MM.1S (cell line): ENCODE measurements around the gene GOLIM4.

Experiments used
- DNase-seq: peaks from one replicate; pipeline ENCODE4 v3.0.0-alpha.2; 2015
- H2AFZ ChIP-seq: fragments of 300-600 bp; sonication (generic); 2 replicates; pipeline ENCODE4 v1.6.0; 2016; ENCODE audit warnings: antibody characterized with exemption, low read length
- H3F3A ChIP-seq: fragments of 300-600 bp; sonication (generic); 2 replicates; pipeline ENCODE4 v1.6.1; 2016; ENCODE audit warnings: mild to moderate bottlenecking, antibody characterized with exemption, low read length, moderate library complexity, mixed read lengths; ENCODE audit not compliant: insufficient read depth
- H3K27ac ChIP-seq: fragments of 300-600 bp; sonication (generic); 2 replicates; pipeline ENCODE4 v1.5.1; 2016; ENCODE audit warnings: mild to moderate bottlenecking, low read length
- H3K27me3 ChIP-seq: fragments of 300-600 bp; sonication (generic); replicated peaks from 2 replicates; pipeline ENCODE4 v1.6.0; 2016; ENCODE audit warnings: low read length; ENCODE audit not compliant: insufficient read depth
- H3K36me3 ChIP-seq: fragments of 300-600 bp; sonication (generic); replicated peaks from 2 replicates; pipeline ENCODE4 v1.6.1; 2016; ENCODE audit warnings: mild to moderate bottlenecking, low read length, mixed read lengths; ENCODE audit not compliant: insufficient read depth
- H3K4me1 ChIP-seq: fragments of 300-600 bp; sonication (generic); 2 replicates; pipeline ENCODE4 v1.6.1; 2016; ENCODE audit warnings: low read length, mixed read lengths
- H3K4me2 ChIP-seq: fragments of 300-600 bp; sonication (generic); 2 replicates; pipeline ENCODE4 v1.6.0; 2016; ENCODE audit warnings: low read depth, low read length
- H3K4me3 ChIP-seq: fragments of 300-600 bp; sonication (generic); 2 replicates; pipeline ENCODE4 v1.5.1; 2016; ENCODE audit warnings: low read length, mixed read lengths
- H3K79me2 ChIP-seq: fragments of 300-600 bp; sonication (generic); 2 replicates; pipeline ENCODE4 v1.6.1; 2016; ENCODE audit warnings: mixed run types, low read length, mixed read lengths
- H3K9ac ChIP-seq: fragments of 300-600 bp; sonication (generic); 2 replicates; pipeline ENCODE4 v1.6.1; 2016; ENCODE audit warnings: low read length, mixed read lengths
- H3K9me2 ChIP-seq: fragments of 300-600 bp; sonication (generic); replicated peaks from 2 replicates; pipeline ENCODE4 v1.6.1; 2016; ENCODE audit warnings: mild to moderate bottlenecking, low read length, mixed read lengths; ENCODE audit not compliant: insufficient read depth
- H3K9me3 ChIP-seq: fragments of 300-600 bp; sonication (generic); replicated peaks from 2 replicates; pipeline ENCODE4 v1.6.1; 2016; ENCODE audit warnings: mild to moderate bottlenecking, low read length, mixed read lengths; ENCODE audit not compliant: insufficient read depth
- H4K20me1 ChIP-seq: fragments of 300-600 bp; sonication (generic); 2 replicates; pipeline ENCODE4 v1.6.1; 2016; ENCODE audit warnings: mild to moderate bottlenecking, low read length, moderate library complexity, mixed read lengths; ENCODE audit not compliant: insufficient read depth
- EZH2 ChIP-seq: fragments of 300-600 bp; sonication (generic); optimal IDR thresholded peaks from 2 replicates; pipeline ENCODE3; 2017; ENCODE audit warnings: low read depth, mild to moderate bottlenecking, antibody characterized with exemption, low read length, mixed read lengths
- EZH2phosphoT487 ChIP-seq: fragments of 300-600 bp; sonication (generic); IDR thresholded peaks from 2 replicates; pipeline ENCODE4 v1.6.1; 2018; ENCODE audit warnings: antibody characterized with exemption, low read length
- TF ChIP-seq, protein P1 (sequence below): fragments of 300-600 bp; sonication (generic); IDR thresholded peaks from 2 replicates; pipeline ENCODE4 v1.5.1; 2016; ENCODE audit warnings: antibody characterized with exemption, low read length, mixed read lengths

Gene GOLIM4

DNA sequence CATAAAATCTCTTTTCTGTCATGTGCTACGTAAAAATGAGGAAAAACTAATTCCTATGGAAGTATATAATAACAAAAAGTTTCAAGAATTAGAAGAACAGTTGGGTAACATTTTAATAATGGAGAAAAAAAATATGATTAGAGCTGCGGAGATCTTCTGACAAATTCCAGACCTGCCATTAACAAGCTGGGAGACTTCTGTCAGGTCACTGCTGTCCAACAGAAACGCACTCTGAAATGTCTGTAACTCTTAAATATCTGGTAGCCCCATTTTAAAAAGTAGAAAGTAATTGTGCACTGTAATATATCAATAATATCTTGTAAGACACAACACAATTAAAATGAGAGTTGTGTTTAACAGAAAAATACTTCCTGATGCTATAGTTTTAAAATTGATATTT lies 15.7 kb downstream of the GOLIM4 start:
- DNase-seq = no peak
- peaks cover 72% of the 10 kb centered on the region for H3K79me2 ChIP-seq

DNA sequence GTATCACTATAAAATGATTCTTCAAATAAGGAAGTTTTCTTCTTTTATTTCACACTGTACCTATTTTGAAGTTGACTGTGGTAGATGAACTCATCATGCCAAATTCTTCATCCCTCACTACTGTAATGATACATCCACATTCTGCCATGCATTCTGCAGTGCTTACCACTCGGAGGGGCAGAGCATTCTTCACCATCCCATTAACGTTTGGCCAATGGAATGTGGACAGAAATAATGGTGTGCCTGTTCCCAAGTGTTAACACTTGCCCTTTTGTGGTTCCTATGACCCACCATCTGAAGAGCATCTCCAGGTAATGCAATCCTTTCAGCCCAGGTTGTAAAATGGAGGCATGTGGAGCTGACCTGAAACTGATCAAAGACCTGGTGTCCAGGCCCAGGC lies 18.6 kb downstream of the GOLIM4 start:
- H3K4me2 ChIP-seq = no peak overlapping the region
- H3K79me2 ChIP-seq = peaks cover 48% of the 10 kb centered on the region
- H3K27me3 ChIP-seq = no peaks in the 10 kb centered on the region
- H3K9me3 ChIP-seq = no peaks in the 10 kb centered on the region
- no peaks in the 10 kb centered on the region; the same call in 1 of the 2 replicates for H4K20me1 ChIP-seq
- H3K9me2 ChIP-seq = no peaks in the 10 kb centered on the region
- no peak overlapping the region for H2AFZ ChIP-seq
- peaks cover 5% of the 10 kb centered on the region; the same call in 1 of the 2 replicates for H3K4me1 ChIP-seq
- no peaks in the 10 kb centered on the region for H3F3A ChIP-seq
- TF ChIP-seq, protein P1, sequence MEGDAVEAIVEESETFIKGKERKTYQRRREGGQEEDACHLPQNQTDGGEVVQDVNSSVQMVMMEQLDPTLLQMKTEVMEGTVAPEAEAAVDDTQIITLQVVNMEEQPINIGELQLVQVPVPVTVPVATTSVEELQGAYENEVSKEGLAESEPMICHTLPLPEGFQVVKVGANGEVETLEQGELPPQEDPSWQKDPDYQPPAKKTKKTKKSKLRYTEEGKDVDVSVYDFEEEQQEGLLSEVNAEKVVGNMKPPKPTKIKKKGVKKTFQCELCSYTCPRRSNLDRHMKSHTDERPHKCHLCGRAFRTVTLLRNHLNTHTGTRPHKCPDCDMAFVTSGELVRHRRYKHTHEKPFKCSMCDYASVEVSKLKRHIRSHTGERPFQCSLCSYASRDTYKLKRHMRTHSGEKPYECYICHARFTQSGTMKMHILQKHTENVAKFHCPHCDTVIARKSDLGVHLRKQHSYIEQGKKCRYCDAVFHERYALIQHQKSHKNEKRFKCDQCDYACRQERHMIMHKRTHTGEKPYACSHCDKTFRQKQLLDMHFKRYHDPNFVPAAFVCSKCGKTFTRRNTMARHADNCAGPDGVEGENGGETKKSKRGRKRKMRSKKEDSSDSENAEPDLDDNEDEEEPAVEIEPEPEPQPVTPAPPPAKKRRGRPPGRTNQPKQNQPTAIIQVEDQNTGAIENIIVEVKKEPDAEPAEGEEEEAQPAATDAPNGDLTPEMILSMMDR = no peak
- TF ChIP-seq EZH2 (no peak), EZH2phosphoT487 (no peak)
- no peak overlapping the region for H3K4me3 ChIP-seq
- H3K36me3 ChIP-seq = no peaks in the 10 kb centered on the region
- no peak for DNase-seq
- H3K27ac ChIP-seq = no peak overlapping the region
- no peak overlapping the region for H3K9ac ChIP-seq

More for the DNA sequence above, 15.7 kb downstream of the GOLIM4 start:
- no peak overlapping the region for H3K9ac ChIP-seq
- no peak overlapping the region for H3K4me2 ChIP-seq
- H3F3A ChIP-seq = no peaks in the 10 kb centered on the region
- H3K4me1 ChIP-seq = peaks cover 10% of the 10 kb centered on the region
- no peak overlapping the region for H2AFZ ChIP-seq
- H4K20me1 ChIP-seq = no peaks in the 10 kb centered on the region; the same call in 1 of the 2 replicates
- TF ChIP-seq, protein P1 = no peak
- no peak for TF ChIP-seq EZH2phosphoT487
- TF ChIP-seq EZH2 = no peak
- no peaks in the 10 kb centered on the region for H3K9me2 ChIP-seq
- H3K4me3 ChIP-seq = no peak overlapping the region
- H3K9me3 ChIP-seq = no peaks in the 10 kb centered on the region
- H3K27ac ChIP-seq = no peak overlapping the region
- H3K36me3 ChIP-seq = no peaks in the 10 kb centered on the region
- H3K27me3 ChIP-seq = no peaks in the 10 kb centered on the region

DNA sequence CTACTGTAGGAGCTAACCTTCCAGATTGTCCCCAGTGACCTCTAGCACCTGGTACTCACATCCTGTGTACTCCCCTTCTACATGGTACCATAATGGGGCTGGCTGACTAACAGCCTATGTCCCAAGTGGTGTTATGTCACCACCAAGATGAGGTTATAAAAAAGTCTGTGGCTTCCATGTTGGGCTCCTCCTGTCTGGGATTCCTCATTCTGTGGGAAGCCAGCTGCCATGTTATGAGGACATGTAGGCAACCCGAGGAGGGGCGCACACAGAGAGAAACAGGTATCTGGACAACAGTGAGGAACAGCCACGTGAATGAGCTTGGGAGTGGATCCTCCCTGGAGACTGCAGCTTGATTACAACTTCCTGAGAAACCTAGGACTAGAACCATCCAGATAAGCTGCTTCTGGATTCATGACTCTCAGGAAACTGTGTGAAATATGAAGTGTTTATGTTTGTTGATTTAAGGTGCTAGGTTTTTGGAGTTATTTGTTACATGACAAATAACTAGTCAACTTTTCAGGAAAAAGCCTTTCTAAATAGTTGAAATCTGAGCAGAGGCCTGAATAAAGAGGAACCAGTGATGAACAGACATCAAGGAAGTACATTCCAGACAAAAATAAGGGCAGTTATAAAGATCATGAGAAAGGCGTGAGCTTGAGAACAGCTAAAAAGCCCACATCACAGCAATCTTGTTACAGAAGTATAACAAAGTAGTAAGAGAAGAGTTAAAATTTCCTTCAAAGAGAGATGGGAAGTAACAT lies 21.7 kb downstream of the GOLIM4 start:
- no peaks in the 10 kb centered on the region; the same call in 1 of the 2 replicates for H4K20me1 ChIP-seq
- TF ChIP-seq EZH2phosphoT487 (no peak), EZH2 (no peak)
- TF ChIP-seq, protein P1 = no peak
- H3F3A ChIP-seq = no peaks in the 10 kb centered on the region
- H2AFZ ChIP-seq = no peak overlapping the region
- H3K36me3 ChIP-seq = no peaks in the 10 kb centered on the region
- no peaks in the 10 kb centered on the region for H3K27me3 ChIP-seq
- no peak overlapping the region for H3K4me2 ChIP-seq
- peaks cover 31% of the 10 kb centered on the region for H3K79me2 ChIP-seq
- no peaks in the 10 kb centered on the region for H3K4me1 ChIP-seq
- no peak for DNase-seq
- no peak overlapping the region for H3K4me3 ChIP-seq
- H3K9me3 ChIP-seq = no peaks in the 10 kb centered on the region
- no peak overlapping the region for H3K27ac ChIP-seq
- no peak overlapping the region for H3K9ac ChIP-seq
- no peaks in the 10 kb centered on the region for H3K9me2 ChIP-seq
